K562 (cell line): Measurements from ENCODE around the gene HIRIP3. TPM values are rescaled to one million over a fixed set of nuclear protein-coding genes. Genes with fewer than 3 reads are reported as not detected.

ENCODE experiments used
- IRF1 ChIP-seq: sonication (generic); formaldehyde crosslinking; IDR thresholded peaks from 2 replicates; pipeline ENCODE4 v1.8.0; 2022; ENCODE audit warnings: missing genetic modification reagents, mild to moderate bottlenecking, borderline replicate concordance
- KHSRP ChIP-seq: fragments of 450-650 bp; IDR thresholded peaks from 2 replicates; pipeline ENCODE4 v1.6.1; 2017
- PHB2 ChIP-seq: fragments of 450-650 bp; IDR thresholded peaks from 2 replicates; pipeline ENCODE4 v1.6.1; 2017; ENCODE audit warnings: low read depth
- PML ChIP-seq: IDR thresholded peaks from 2 replicates; pipeline ENCODE4 v1.6.1; 2012; ENCODE audit warnings: low read length, inconsistent platforms
- SREBF2 ChIP-seq: sonication (generic); formaldehyde crosslinking; IDR thresholded peaks from 2 replicates; pipeline ENCODE4 v1.4.0; 2020; ENCODE audit warnings: mild to moderate bottlenecking, missing genetic modification reagents
- TSHZ1 ChIP-seq: fragments of 250-450 bp; sonication (Bioruptor Pico); IDR thresholded peaks from 2 replicates; pipeline ENCODE4 v1.4.0; 2020; ENCODE audit warnings: mild to moderate bottlenecking, moderate library complexity
- ZBTB40 ChIP-seq, 2 experiments: fragments of 450-650 bp in 1 of 2; sonication (generic) in 1 of 2; formaldehyde crosslinking in 1 of 2; IDR thresholded peaks; 2 replicates each; pipeline versions ENCODE4 v1.7.1 to v1.9.0; 2016 to 2022; ENCODE audit warnings: inconsistent platforms in 1 of 2, mild to moderate bottlenecking in 1 of 2, missing genetic modification reagents in 1 of 2
- ZMIZ1 ChIP-seq, 2 experiments: fragments of 150-350 bp in 1 of 2; IDR thresholded peaks; 2 replicates each; pipeline ENCODE4 v1.6.1; 2012 to 2016; ENCODE audit warnings: low read depth in 2 of 2, low read length in 2 of 2, mild to moderate bottlenecking in 1 of 2, moderate library complexity in 1 of 2
- polyA plus RNA-seq, 8 experiments: library from polyadenylated mRNA; depleted of rRNA in 4 of 8; stranded (reverse) in 5 of 8; unstranded in 3 of 8; fragments of >200 nt; fragmentation: Nextera tagmentation in 2 of 8; fragmentation: Illumina TruSeq in 1 of 8; extraction: Ambion mirVana in 2 of 8; extraction: Trizol in 1 of 8; gene quantifications; 2 replicates each; pipeline versions ENCODE4 v1.2.1 to v1.2.3, GENCODE V29; 2011 to 2014; ENCODE audit warnings: inconsistent platforms in 1 of 8, missing spikeins in 1 of 8
- total RNA-seq, 7 experiments: library from RNA; depleted of rRNA in 6 of 7; stranded (reverse); fragments of >200 nt in 6 of 7; fragmentation: Illumina TruSeq in 2 of 7; extraction: Trizol in 2 of 7; gene quantifications; 2 replicates each; pipeline versions ENCODE4 v1.2.1 to v1.2.3, GENCODE V29; 2011 to 2021; ENCODE audit warnings: low replicate concordance in 1 of 7

The HIRIP3 gene
- total and polyA plus RNA-seq, 9 of the 15 experiments (the other 6 are each of a cell fraction or from before 2014, with no cell fraction given), result 3.3 to 38.2 (median 18.2) TPM

- TF ChIP-seq TSHZ1 (no peak), PML (no peak), ZMIZ1 (IDR thresholded peaks at IDR 0.05; ENCODE audit: low read depth in 2 of 2, low read length in 2 of 2) (no peak), IRF1 (CRISPR knock-in tag) (no peak), PHB2 (no peak), SREBF2 (CRISPR knock-in tag) (no peak), ZBTB40 (IDR thresholded peaks at IDR 0.05) (no peak), ZBTB40 (CRISPR knock-in tag; IDR thresholded peaks at IDR 0.05) (no peak), KHSRP (no peak)
Measured at GRCh38 chr16:29943846-29944799, 51.3 kb downstream of the HIRIP3 start (continued).
